Glutamatergic neuron (in vitro differentiated cells): ENCODE results near the gene OSBPL1A. TPM values are rescaled to one million over a fixed set of nuclear protein-coding genes. Genes with fewer than 3 reads are reported as not detected.

Experiments used
- DNase-seq: peaks from one replicate; pipeline ENCODE4 v3.0.0; 2022
- H3K27ac Mint-ChIP-seq: one replicate; pipeline ENCODE4 v1.8.0; 2020; ENCODE audit warnings: mild to moderate bottlenecking, mixed read lengths, inconsistent platforms; ENCODE audit not compliant: unreplicated experiment
- H3K27me3 Mint-ChIP-seq: one replicate; pipeline ENCODE4 v1.8.0; 2020; ENCODE audit warnings: mild to moderate bottlenecking, moderate library complexity, mixed read lengths, inconsistent platforms; ENCODE audit not compliant: unreplicated experiment
- H3K36me3 Mint-ChIP-seq: one replicate; pipeline ENCODE4 v1.8.0; 2020; ENCODE audit warnings: mild to moderate bottlenecking, mixed read lengths, inconsistent platforms; ENCODE audit not compliant: unreplicated experiment
- H3K4me1 Mint-ChIP-seq: one replicate; pipeline ENCODE4 v1.8.0; 2020; ENCODE audit warnings: mild to moderate bottlenecking, low read depth, mixed read lengths, inconsistent platforms; ENCODE audit not compliant: unreplicated experiment
- H3K4me3 Mint-ChIP-seq: one replicate; pipeline ENCODE4 v1.8.0; 2020; ENCODE audit warnings: mild to moderate bottlenecking, mixed read lengths, inconsistent platforms; ENCODE audit not compliant: unreplicated experiment
- H3K9me3 Mint-ChIP-seq: one replicate; pipeline ENCODE4 v1.8.0; 2020; ENCODE audit warnings: mild to moderate bottlenecking, moderate library complexity, mixed read lengths, inconsistent platforms; ENCODE audit not compliant: unreplicated experiment
- total RNA-seq: library from RNA; stranded (reverse); fragmentation: NEBNext Ultra II Directional; extraction: Animal tissue kit (Norgen Biotek cat#: 25700); gene quantifications from one replicate; pipeline ENCODE4 v1.2.1, GENCODE V29; 2021; ENCODE audit not compliant: unreplicated experiment
- TF ChIP-seq, protein P1 (sequence below): fragments of 200-600 bp; sonication (generic); IDR thresholded peaks from one replicate; pipeline ENCODE4 v1.5.0; 2021; ENCODE audit not compliant: partially characterized antibody, unreplicated experiment

OSBPL1A gene
- total RNA-seq, 1 donor from 2014 or later: 27.5 TPM

- no peak overlapping the region for H3K27ac Mint-ChIP-seq
- no peaks in the 10 kb centered on the region for H3K36me3 Mint-ChIP-seq
- TF ChIP-seq, protein P1, sequence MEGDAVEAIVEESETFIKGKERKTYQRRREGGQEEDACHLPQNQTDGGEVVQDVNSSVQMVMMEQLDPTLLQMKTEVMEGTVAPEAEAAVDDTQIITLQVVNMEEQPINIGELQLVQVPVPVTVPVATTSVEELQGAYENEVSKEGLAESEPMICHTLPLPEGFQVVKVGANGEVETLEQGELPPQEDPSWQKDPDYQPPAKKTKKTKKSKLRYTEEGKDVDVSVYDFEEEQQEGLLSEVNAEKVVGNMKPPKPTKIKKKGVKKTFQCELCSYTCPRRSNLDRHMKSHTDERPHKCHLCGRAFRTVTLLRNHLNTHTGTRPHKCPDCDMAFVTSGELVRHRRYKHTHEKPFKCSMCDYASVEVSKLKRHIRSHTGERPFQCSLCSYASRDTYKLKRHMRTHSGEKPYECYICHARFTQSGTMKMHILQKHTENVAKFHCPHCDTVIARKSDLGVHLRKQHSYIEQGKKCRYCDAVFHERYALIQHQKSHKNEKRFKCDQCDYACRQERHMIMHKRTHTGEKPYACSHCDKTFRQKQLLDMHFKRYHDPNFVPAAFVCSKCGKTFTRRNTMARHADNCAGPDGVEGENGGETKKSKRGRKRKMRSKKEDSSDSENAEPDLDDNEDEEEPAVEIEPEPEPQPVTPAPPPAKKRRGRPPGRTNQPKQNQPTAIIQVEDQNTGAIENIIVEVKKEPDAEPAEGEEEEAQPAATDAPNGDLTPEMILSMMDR: no peak
- H3K4me3 Mint-ChIP-seq: no peak overlapping the region
- H3K27me3 Mint-ChIP-seq: no peaks in the 10 kb centered on the region
- no peak for DNase-seq
- peaks cover 3% of the 10 kb centered on the region for H3K4me1 Mint-ChIP-seq
- H3K9me3 Mint-ChIP-seq: no peaks in the 10 kb centered on the region
Measured at GRCh38 chr18:24300703-24301102, 96.9 kb downstream of the OSBPL1A start.

DNA sequence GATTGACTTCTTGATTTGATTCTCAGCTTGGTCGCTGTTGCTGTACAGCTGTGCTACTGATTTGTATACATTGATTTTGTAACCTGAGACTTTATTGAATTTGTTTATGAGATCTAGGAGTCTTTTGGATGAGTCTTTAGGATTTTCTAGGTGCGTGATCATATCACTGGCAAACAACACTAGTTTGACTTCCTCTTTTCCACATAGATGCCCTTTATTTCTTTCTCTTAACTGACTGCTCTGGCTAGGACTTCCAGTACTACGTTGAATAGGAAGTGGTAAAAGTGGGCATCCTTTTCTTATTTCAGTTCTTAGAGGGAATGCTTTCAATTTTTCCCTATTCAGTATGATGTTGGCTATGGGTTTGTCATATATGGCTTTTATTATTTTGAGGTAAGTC, 101.3 kb downstream of the OSBPL1A start:
- Mint-ChIP-seq H3K27ac (no peak overlapping the region), H3K36me3 (no peaks in the 10 kb centered on the region), H3K4me3 (no peak overlapping the region), H3K9me3 (peaks cover under 1% of the 10 kb centered on the region), H3K4me1 (peaks cover 3% of the 10 kb centered on the region), H3K27me3 (no peaks in the 10 kb centered on the region)
- TF ChIP-seq, protein P1: no peak
- DNase-seq: no peak

DNA sequence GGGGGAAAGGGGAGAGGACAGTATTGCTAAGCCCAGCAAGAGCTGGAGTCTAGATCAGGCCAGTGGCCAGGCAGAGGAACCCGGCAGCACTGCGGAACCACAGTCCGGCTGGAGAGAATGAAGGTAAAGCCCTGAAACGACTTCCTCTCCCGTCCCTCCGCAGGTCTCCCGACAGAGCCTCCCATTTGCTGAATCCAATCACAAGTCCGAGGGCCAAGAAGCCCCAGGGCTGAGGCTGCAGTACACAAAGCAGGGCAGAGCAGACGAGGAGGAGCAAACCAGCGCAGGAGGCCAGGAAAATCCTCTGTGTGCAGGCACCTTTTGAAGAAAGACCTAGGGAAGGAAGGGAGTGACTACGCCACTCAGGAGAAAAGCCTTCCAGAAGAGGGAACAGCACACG, 104.4 kb downstream of the OSBPL1A start:
- Mint-ChIP-seq H3K4me3 (no peak overlapping the region), H3K9me3 (peaks cover 1% of the 10 kb centered on the region), H3K27ac (no peak overlapping the region), H3K4me1 (no peaks in the 10 kb centered on the region), H3K36me3 (no peaks in the 10 kb centered on the region), H3K27me3 (peaks cover 2% of the 10 kb centered on the region)
- no peak for DNase-seq
- TF ChIP-seq, protein P1: no peak

DNA sequence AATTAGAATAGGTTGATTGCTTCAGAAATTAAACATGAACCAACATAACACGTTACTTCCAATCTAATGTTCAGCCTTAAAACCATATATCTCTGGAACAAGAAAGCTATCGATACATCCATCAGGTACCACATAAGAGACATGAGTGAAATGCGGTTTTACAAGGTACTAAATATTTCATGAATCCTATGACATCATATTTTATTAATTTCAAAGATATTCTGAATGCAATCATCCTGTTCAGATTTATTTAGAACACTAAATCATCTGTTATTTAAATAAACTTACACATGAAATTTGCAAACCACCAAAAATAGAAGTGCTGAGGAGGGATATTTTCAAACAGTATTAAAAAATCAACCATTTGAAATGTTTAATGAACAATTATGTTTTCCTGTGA, 119.0 kb downstream of the OSBPL1A start:
- H3K4me1 Mint-ChIP-seq: peaks cover 34% of the 10 kb centered on the region
- H3K4me3 Mint-ChIP-seq: no peak overlapping the region
- H3K27ac Mint-ChIP-seq: peak overlapping the region; percentile 4
- DNase-seq: no peak
- peaks cover 4% of the 10 kb centered on the region for H3K27me3 Mint-ChIP-seq
- H3K9me3 Mint-ChIP-seq: peaks cover 5% of the 10 kb centered on the region
- TF ChIP-seq, protein P1: no peak
- H3K36me3 Mint-ChIP-seq: peaks cover 12% of the 10 kb centered on the region

GRCh38 chr18:24277516-24278195, 120.0 kb downstream of the OSBPL1A start:
- TF ChIP-seq, protein P1: no peak
- H3K27ac Mint-ChIP-seq: peak overlapping the region; percentile 24
- H3K9me3 Mint-ChIP-seq: peaks cover 5% of the 10 kb centered on the region
- DNase-seq: no peak
- peaks cover 14% of the 10 kb centered on the region for H3K36me3 Mint-ChIP-seq
- no peaks in the 10 kb centered on the region for H3K27me3 Mint-ChIP-seq
- H3K4me1 Mint-ChIP-seq: peaks cover 32% of the 10 kb centered on the region
- no peak overlapping the region for H3K4me3 Mint-ChIP-seq
